GM12878 (cell line): ENCODE data around the gene RALGPS1. TPM values are rescaled to one million over a fixed set of nuclear protein-coding genes. Genes with fewer than 3 reads are reported as not detected.

Experiments used
- ATAC-seq: fragments of 200-7000 bp; cut with Tn5 transposase; 3 replicates; pipeline ENCODE4 v1.9.1; 2020; ENCODE audit warnings: mild to moderate bottlenecking, moderate library complexity
- BruUV-seq: library from RNA; stranded (reverse); fragments of 400-500 nt; replicated peaks from 2 replicates; lab custom pipeline; 2021; lab: Mats Ljungman, UMichigan
- CTCF ChIA-PET: fragments of 300-600 bp; sonication (Branson Sonifier 250); formaldehyde crosslinking; extraction: SDS; loops from one replicate; lab custom pipeline; 2021; ENCODE audit warnings: inconsistent platforms; lab: Yijun Ruan, JAX
- POLR2A ChIA-PET: fragments of 350-600 bp; formaldehyde crosslinking; extraction: SDS; loops from one replicate; lab custom pipeline; 2021; ENCODE audit warnings: inconsistent platforms; lab: Charles Lee
- RAD21 ChIA-PET: fragments of 300-600 bp; sonication (Branson Sonifier 250); formaldehyde crosslinking; loops from one replicate; lab custom pipeline; 2023; ENCODE audit warnings: antibody characterized with exemption; ENCODE audit not compliant: unreplicated experiment; lab: Charles Lee
- SMC1A ChIA-PET: fragments of 300-600 bp; sonication (Branson Sonifier 250); formaldehyde crosslinking; loops from one replicate; lab custom pipeline; 2023; ENCODE audit not compliant: unreplicated experiment, uncharacterized antibody; lab: Charles Lee
- DNase-seq: peaks from one replicate; pipeline ENCODE4 v3.0.0-alpha.2; 2011; ENCODE audit warnings: low read depth, low spot score
- FAIRE-seq: peaks from 3 replicates; lab custom pipeline; 2011; peaks lifted over from hg19 to GRCh38; lab: Jason Lieb, UNC
- H2AFZ ChIP-seq: 2 replicates; pipeline ENCODE4 v1.6.0; 2011; ENCODE audit warnings: low read depth, low read length, control low read depth; ENCODE audit not compliant: control insufficient read depth
- H3K27ac ChIP-seq: 2 replicates; pipeline ENCODE4 v1.5.1; 2011; ENCODE audit warnings: control low read depth; ENCODE audit not compliant: control insufficient read depth, insufficient read depth
- H3K27me3 ChIP-seq, 2 experiments: replicated peaks in 1 of 2; 2 replicates each; pipeline versions ENCODE4 v1.6.0 to v1.6.1; 2011; ENCODE audit warnings: low read length in 1 of 2; ENCODE audit not compliant: control insufficient read depth in 2 of 2, insufficient read depth in 2 of 2
- H3K36me3 ChIP-seq, 2 experiments: 2 replicates each; pipeline ENCODE4 v1.5.1; 2011; ENCODE audit warnings: low read length in 1 of 2; ENCODE audit not compliant: control insufficient read depth in 2 of 2, insufficient read depth in 2 of 2
- H3K4me1 ChIP-seq: 2 replicates; pipeline ENCODE4 v1.6.1; 2011; ENCODE audit warnings: mild to moderate bottlenecking, low read length, moderate library complexity, mixed read lengths; ENCODE audit not compliant: control insufficient read depth, insufficient read depth
- H3K4me2 ChIP-seq: 2 replicates; pipeline ENCODE4 v1.6.0; 2011; ENCODE audit warnings: control low read depth; ENCODE audit not compliant: control insufficient read depth, insufficient read depth
- H3K4me3 ChIP-seq: fragments of 200-600 bp; sonication (generic); 2 replicates; pipeline ENCODE4 v1.5.1; 2016
- H3K79me2 ChIP-seq: 2 replicates; pipeline ENCODE4 v1.6.0; 2011; ENCODE audit warnings: low read length; ENCODE audit not compliant: control insufficient read depth, insufficient read depth
- H3K9ac ChIP-seq: 2 replicates; pipeline ENCODE4 v1.8.0; 2011; ENCODE audit warnings: low read length, control low read depth, mixed read lengths; ENCODE audit not compliant: control insufficient read depth, insufficient read depth
- H3K9me3 ChIP-seq: replicated peaks from 3 replicates; pipeline ENCODE4 v1.5.1; 2011; ENCODE audit warnings: mild to moderate bottlenecking, low read length; ENCODE audit not compliant: control insufficient read depth, insufficient read depth
- H4K20me1 ChIP-seq: 2 replicates; pipeline ENCODE4 v1.6.0; 2011; ENCODE audit not compliant: control insufficient read depth, insufficient read depth
- BACH1 ChIP-seq: fragments of 450-650 bp; IDR thresholded peaks from 2 replicates; pipeline ENCODE4 v1.6.1; 2017; ENCODE audit warnings: mild to moderate bottlenecking, borderline replicate concordance
- CREM ChIP-seq: IDR thresholded peaks from 2 replicates; pipeline ENCODE4 v1.6.1; 2014; ENCODE audit warnings: antibody characterized with exemption, low read depth
- EGR1 ChIP-seq, 2 experiments: IDR thresholded peaks; 1 replicate in 1 of 2; 2 replicates in 1 of 2; pipeline ENCODE4 v1.6.1; 2011 to 2012; ENCODE audit warnings: low read depth in 2 of 2, low read length in 2 of 2, borderline replicate concordance in 1 of 2, mild to moderate bottlenecking in 1 of 2, moderate library complexity in 1 of 2
- EP300 ChIP-seq, 2 experiments: fragments of 150-350 bp in 1 of 2; IDR thresholded peaks; 2 replicates each; pipeline ENCODE4 v1.6.1; 2011 to 2012; ENCODE audit warnings: low read depth in 2 of 2, low read length in 2 of 2, borderline replicate concordance in 1 of 2, improper control_type of control experiment in 1 of 2, inconsistent platforms in 1 of 2; ENCODE audit not compliant: control insufficient read depth in 1 of 2
- IRF4 ChIP-seq: IDR thresholded peaks from 2 replicates; pipeline ENCODE4 v1.6.1; 2011; ENCODE audit warnings: low read depth, low read length
- KAT2A ChIP-seq: conservative IDR thresholded peaks from 2 replicates; pipeline ENCODE4 v1.6.1; 2011; ENCODE audit warnings: low read depth, low read length; ENCODE audit not compliant: control insufficient read depth
- MEF2B ChIP-seq: fragments of 450-650 bp; IDR thresholded peaks from 2 replicates; pipeline ENCODE4 v1.6.1; 2018; ENCODE audit warnings: mild to moderate bottlenecking, moderate library complexity; ENCODE audit not compliant: partially characterized antibody, poor library complexity, severe bottlenecking
- MTA2 ChIP-seq: fragments of 450-650 bp; IDR thresholded peaks from 2 replicates; pipeline ENCODE4 v1.6.1; 2016; ENCODE audit warnings: low read depth, mild to moderate bottlenecking, moderate library complexity
- NFYB ChIP-seq: IDR thresholded peaks from 2 replicates; pipeline ENCODE4 v1.6.1; 2011; ENCODE audit warnings: low read depth, mild to moderate bottlenecking, low read length, improper control_type of control experiment, moderate library complexity; ENCODE audit not compliant: insufficient read depth
- RCOR1 ChIP-seq: conservative IDR thresholded peaks from 2 replicates; pipeline ENCODE4 v1.6.1; 2012; ENCODE audit warnings: low read depth, low read length, improper control_type of control experiment
- SREBF1 ChIP-seq: IDR thresholded peaks from 2 replicates; pipeline ENCODE4 v1.6.1; 2012; ENCODE audit warnings: mild to moderate bottlenecking, low read length
- YBX1 ChIP-seq: fragments of 450-650 bp; IDR thresholded peaks from 2 replicates; pipeline ENCODE4 v1.6.1; 2016; ENCODE audit warnings: antibody characterized with exemption
- ZNF217 ChIP-seq: fragments of 450-650 bp; IDR thresholded peaks from 2 replicates; pipeline ENCODE4 v1.6.1; 2017; ENCODE audit warnings: antibody characterized with exemption, mild to moderate bottlenecking
- ZNF274 ChIP-seq: IDR thresholded peaks from one replicate; pipeline ENCODE4 v1.8.0; 2011; ENCODE audit not compliant: insufficient read length, insufficient read depth
- WGBS: methylation state at CpG from one replicate; pipeline ENCODE4 v1.1.6; 2016; ENCODE audit warnings: low lambda C conversion rate; ENCODE audit not compliant: insufficient replicate concordance, insufficient coverage; ENCODE audit errors: missing lambda C conversion rate; 5-methylcytosine and 5-hydroxymethylcytosine counted together
- in situ Hi-C: fragments of 300-500 bp; cut with MboI; formaldehyde crosslinking; loops from 9 replicates; pipeline ENCODE4 v1.14.3; 2018; ENCODE audit warnings: mixed read lengths
- intact Hi-C: fragments of 100-400 bp; cut with micrococcal nuclease; formaldehyde crosslinking; loops from one replicate; pipeline ENCODE4 v1.14.2; 2022; ENCODE audit not compliant: unreplicated experiment
- polyA plus RNA-seq, 11 experiments: library from polyadenylated mRNA; depleted of rRNA in 4 of 11; unstranded in 6 of 11; stranded (reverse) in 5 of 11; fragments of >200 nt; fragmentation: Nextera tagmentation in 4 of 11; fragmentation: Illumina TruSeq in 1 of 11; extraction: Ambion mirVana in 4 of 11; extraction: Trizol in 1 of 11; gene quantifications; 1 replicate in 1 of 11; 2 replicates in 10 of 11; pipeline versions ENCODE4 v1.2.1 to v1.2.3, GENCODE V29; 2011 to 2016; ENCODE audit warnings: inconsistent platforms in 2 of 11, missing spikeins in 2 of 11, low read depth in 1 of 11
- total RNA-seq, 4 experiments: library from RNA; depleted of rRNA in 3 of 4; stranded (reverse); fragments of >200 nt in 3 of 4; fragmentation: Illumina TruSeq in 1 of 4; extraction: Trizol in 1 of 4; gene quantifications; 2 replicates each; pipeline versions ENCODE4 v1.2.1 to v1.2.3, GENCODE V29; 2013 to 2021
- TF ChIP-seq, protein P1 (sequence below): fragments of 450-650 bp; IDR thresholded peaks from 2 replicates; pipeline ENCODE4 v1.6.1; 2014; ENCODE audit warnings: mild to moderate bottlenecking

RALGPS1 gene
- total and polyA plus RNA-seq, 10 of the 15 experiments (the other 5 are each of a cell fraction or from before 2014, with no cell fraction given) = 0.13 to 5.6 (median 2.7) TPM

DNA sequence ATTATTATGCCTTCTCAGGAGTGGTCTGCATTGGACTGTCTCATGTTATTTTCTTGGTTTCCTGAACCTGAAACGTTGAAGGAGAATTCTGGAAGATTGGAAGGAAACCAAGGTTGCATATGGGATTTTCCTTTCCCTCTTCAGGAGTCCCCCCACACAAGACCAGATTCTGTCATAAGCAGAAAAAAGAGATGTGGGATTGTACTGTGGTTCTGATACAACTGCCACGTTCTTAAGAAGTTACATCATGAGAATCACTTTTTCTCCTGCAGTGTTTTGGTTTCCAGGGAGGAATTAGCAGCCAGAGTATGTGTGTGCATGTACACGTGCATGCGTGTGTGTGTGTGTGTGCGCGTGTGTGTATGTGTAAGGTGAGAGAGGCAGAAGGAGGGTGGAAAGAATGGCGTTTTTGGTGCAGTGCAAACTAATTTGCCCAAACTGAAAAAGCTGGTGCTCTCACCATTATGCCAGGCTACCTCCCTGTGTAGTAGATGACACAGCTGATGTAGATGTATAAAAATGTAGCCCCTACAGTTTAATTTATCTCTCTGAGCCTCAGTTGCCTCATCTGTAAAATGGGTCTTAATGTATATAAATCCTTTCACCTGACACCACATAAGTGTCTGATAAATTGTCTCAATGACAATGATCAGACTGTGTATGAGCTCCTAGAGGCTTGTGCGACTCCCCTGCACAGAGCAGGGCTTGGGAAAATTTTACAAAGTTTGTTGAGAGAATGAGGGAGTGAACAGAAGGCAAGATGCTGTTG, 38.6 kb downstream of the RALGPS1 start:
- ChIA-PET POLR2A (no interaction called here), RAD21 (interaction anchor here (0.9 kb wide), 1 partner anchor 15 kb away, joined by 4 read pairs; no protein-coding TSS in a partner anchor), CTCF (interaction anchor here (0.9 to 1.8 kb wide), 3 partner anchors 12 to 13 kb away, joined by 3 to 6 read pairs (median 5); no protein-coding TSS in a partner anchor), SMC1A (interaction anchor here (0.8 to 1.1 kb wide), 3 partner anchors 11 to 213 kb away, joined by 3 read pairs; no protein-coding TSS in a partner anchor)
- Histone ChIP-seq H3K4me1 (no peaks in the 10 kb centered on the region), H3K4me2 (no peak overlapping the region), H3K27me3 (no peaks in the 10 kb centered on the region), H3K9ac (no peak overlapping the region), H3K27ac (no peak overlapping the region), H3K79me2 (no peaks in the 10 kb centered on the region), H2AFZ (no peak overlapping the region), H4K20me1 (no peaks in the 10 kb centered on the region), H3K9me3 (no peaks in the 10 kb centered on the region), H3K4me3 (no peak overlapping the region), H3K36me3 (no peaks in the 10 kb centered on the region)
- no TSS peak for BruUV-seq
- in situ Hi-C loops (no loop called here), intact Hi-C loops (no loop called here)
- DNase-seq (no peak), ATAC-seq (no peak), FAIRE-seq (no peak)
- 54% methylated on average over 8 of the region's 8 CpGs for WGBS
- TF ChIP-seq EP300 (IDR thresholded peaks at IDR 0.05; ENCODE audit: borderline replicate concordance in 1 of 2, control insufficient read depth in 1 of 2, low read depth in 2 of 2, low read length in 2 of 2) (no peak), CREM (no peak), NFYB (no peak), IRF4 (no peak), EGR1 (IDR thresholded peaks at IDR 0.05; ENCODE audit: borderline replicate concordance in 1 of 2, low read depth in 2 of 2, low read length in 2 of 2) (no peak), BACH1 (no peak), ZNF217 (no peak), SREBF1 (no peak), KAT2A (no peak), RCOR1 (no peak), YBX1 (no peak), MEF2B (no peak), ZNF274 (no peak), MTA2 (no peak)
- TF ChIP-seq, protein P1, sequence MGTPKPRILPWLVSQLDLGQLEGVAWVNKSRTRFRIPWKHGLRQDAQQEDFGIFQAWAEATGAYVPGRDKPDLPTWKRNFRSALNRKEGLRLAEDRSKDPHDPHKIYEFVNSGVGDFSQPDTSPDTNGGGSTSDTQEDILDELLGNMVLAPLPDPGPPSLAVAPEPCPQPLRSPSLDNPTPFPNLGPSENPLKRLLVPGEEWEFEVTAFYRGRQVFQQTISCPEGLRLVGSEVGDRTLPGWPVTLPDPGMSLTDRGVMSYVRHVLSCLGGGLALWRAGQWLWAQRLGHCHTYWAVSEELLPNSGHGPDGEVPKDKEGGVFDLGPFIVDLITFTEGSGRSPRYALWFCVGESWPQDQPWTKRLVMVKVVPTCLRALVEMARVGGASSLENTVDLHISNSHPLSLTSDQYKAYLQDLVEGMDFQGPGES = no peak
